Natural killer cell (primary cell): ENCODE results near the gene JPH3. TPM values are rescaled to one million over a fixed set of nuclear protein-coding genes. Genes with fewer than 3 reads are reported as not detected.

Experiments used
- ATAC-seq, 3 donors: fragments of 150-1000 bp in 2 of 3; fragments of 200-7000 bp in 1 of 3; cut with Tn5 transposase; 1 replicate in 1 of 3; 2 replicates in 2 of 3; pipeline ENCODE4 v1.10.0; 2021; ENCODE audit warnings: mild to moderate bottlenecking in 2 of 3, moderate library complexity in 2 of 3
- DNase-seq, 2 donors: peaks; one replicate each; pipeline versions ENCODE4 v3.0.0 to v3.0.0-alpha.2; 2013 to 2021; ENCODE audit warnings: mixed read lengths in 1 of 2
- H3K27ac ChIP-seq: one replicate; pipeline ENCODE4 v1.5.1; 2013; ENCODE audit warnings: mild to moderate bottlenecking, low read length
- H3K27me3 ChIP-seq: one replicate; pipeline ENCODE4 v1.6.1; 2013; ENCODE audit warnings: low read length; ENCODE audit not compliant: control insufficient read depth, insufficient read depth
- H3K36me3 ChIP-seq: one replicate; pipeline ENCODE4 v1.6.1; 2013; ENCODE audit warnings: low read length; ENCODE audit not compliant: control insufficient read depth, insufficient read depth
- H3K4me1 ChIP-seq: one replicate; pipeline ENCODE4 v1.6.1; 2013; ENCODE audit warnings: low read length; ENCODE audit not compliant: control insufficient read depth, insufficient read depth
- H3K4me3 ChIP-seq: one replicate; pipeline ENCODE4 v1.5.1; 2013; ENCODE audit warnings: low read length
- H3K9me3 ChIP-seq: one replicate; pipeline ENCODE4 v1.6.1; 2013; ENCODE audit warnings: low read length; ENCODE audit not compliant: control insufficient read depth, insufficient read depth
- H3K27ac Mint-ChIP-seq, 2 donors: one replicate each; pipeline ENCODE4 v1.8.0; 2022; ENCODE audit warnings: mild to moderate bottlenecking in 2 of 2, mixed read lengths in 2 of 2, moderate library complexity in 1 of 2
- H3K27me3 Mint-ChIP-seq, 2 donors: one replicate each; pipeline ENCODE4 v1.8.0; 2022; ENCODE audit warnings: low read depth in 2 of 2, mixed read lengths in 2 of 2
- H3K36me3 Mint-ChIP-seq: one replicate; pipeline ENCODE4 v1.8.0; 2022; ENCODE audit warnings: mixed read lengths
- H3K4me1 Mint-ChIP-seq, 2 donors: one replicate each; pipeline ENCODE4 v1.8.0; 2022; ENCODE audit warnings: mixed read lengths in 2 of 2
- H3K4me3 Mint-ChIP-seq: one replicate; pipeline ENCODE4 v1.8.0; 2022; ENCODE audit warnings: mild to moderate bottlenecking, moderate library complexity, mixed read lengths
- H3K9me3 Mint-ChIP-seq, 2 donors: one replicate each; pipeline ENCODE4 v1.8.0; 2022; ENCODE audit warnings: mixed read lengths in 2 of 2
- CTCF ChIP-seq: fragments of 200-600 bp; IDR thresholded peaks from one replicate; pipeline ENCODE4 v1.8.0; 2022; ENCODE audit warnings: antibody characterized with exemption
- WGBS: methylation state at CpG from one replicate; pipeline ENCODE4 v1.1.7; 2013; ENCODE audit warnings: missing lambda C conversion rate; ENCODE audit not compliant: insufficient coverage; 5-methylcytosine and 5-hydroxymethylcytosine counted together
- intact Hi-C: fragments of 100-400 bp; cut with micrococcal nuclease; formaldehyde crosslinking; loops from one replicate; pipeline ENCODE4 v1.14.2; 2022
- total RNA-seq, 4 donors: library from RNA; stranded (reverse); fragments of 120-200 nt in 1 of 4; gene quantifications; one replicate each; pipeline versions ENCODE4 v1.2.3 to v1.2.4, GENCODE V29; 2013 to 2022

The JPH3 gene
- total RNA-seq, 3 donors from 2014 or later (not counting 1 experiment from before 2014, with no cell fraction given): not detected

GRCh38 chr16:87744750-87745514, 142.6 kb downstream of the JPH3 start:
- 89% methylated on average over 25 of the region's 25 CpGs for WGBS
- H3K27me3 ChIP-seq: no peaks in the 10 kb centered on the region
- H3K27ac Mint-ChIP-seq: peak overlapping the region; percentile 22 to 45

GRCh38 chr16:87746178-87746577, 143.9 kb downstream of the JPH3 start:
- Histone ChIP-seq H3K36me3 (peaks cover 74% of the 10 kb centered on the region), H3K4me3 (no peak overlapping the region), H3K4me1 (no peaks in the 10 kb centered on the region), H3K27ac (no peak overlapping the region), H3K27me3 (no peaks in the 10 kb centered on the region), H3K9me3 (no peaks in the 10 kb centered on the region)
- ATAC-seq (no peak), DNase-seq (no peak)
- no peak for TF ChIP-seq CTCF
- Mint-ChIP-seq H3K4me1 (peaks cover 36 to 39% of the 10 kb centered on the region in 2 donors), H3K4me3 (no peak overlapping the region), H3K27ac (peak overlapping the region in 1 of 2 donors; percentile 9), H3K36me3 (peaks cover 19% of the 10 kb centered on the region), H3K9me3 (no peaks in the 10 kb centered on the region), H3K27me3 (no peaks in the 10 kb centered on the region)
- intact Hi-C loops: no loop called here
- 97% methylated on average over 8 of the region's 8 CpGs for WGBS

More at GRCh38 chr16:87744750-87745514, 142.6 kb downstream of the JPH3 start:
- peak in 2 of 3 donors; percentile 25 to 28 for ATAC-seq
- intact Hi-C loops: no loop called here
- Mint-ChIP-seq H3K9me3 (no peaks in the 10 kb centered on the region), H3K36me3 (peaks cover 27% of the 10 kb centered on the region), H3K4me1 (peaks cover 40% of the 10 kb centered on the region in 2 donors), H3K4me3 (no peak overlapping the region), H3K27me3 (no peaks in the 10 kb centered on the region)
- peaks cover 73% of the 10 kb centered on the region for H3K36me3 ChIP-seq
- TF ChIP-seq CTCF: no peak
- H3K27ac ChIP-seq: no peak overlapping the region
- no peaks in the 10 kb centered on the region for H3K9me3 ChIP-seq
- DNase-seq: no peak
- H3K4me3 ChIP-seq: no peak overlapping the region
- H3K4me1 ChIP-seq: peaks cover 4% of the 10 kb centered on the region

Other genes with a start within 250 kb of the JPH3 start
- gene FBXO31, start 218.7 kb upstream of the JPH3 start, total RNA-seq: 10 to 100 TPM; 32.2 to 47.2 (median 37.6) TPM
- 100 to 1,000 TPM; 171 to 220 (median 172) TPM for gene MAP1LC3B, start 210.2 kb upstream of the JPH3 start, total RNA-seq
- gene ZCCHC14, start 109.5 kb upstream of the JPH3 start, total RNA-seq: 10 to 100 TPM; 12.2 to 20.9 (median 19.2) TPM
- 100 to 1,000 TPM; 210 to 311 (median 210) TPM for gene KLHDC4, start 163.5 kb downstream of the JPH3 start, total RNA-seq